Right lobe of liver (tissue), 6 donors: Measurements from ENCODE around the gene CTIF. TPM values are rescaled to one million over a fixed set of nuclear protein-coding genes. Genes with fewer than 3 reads are reported as not detected.

Experiments used
- ATAC-seq, 4 donors: fragments of 200-7000 bp; cut with Tn5 transposase; one replicate each; pipeline ENCODE4 v1.9.1; 2020; ENCODE audit warnings: mild to moderate bottlenecking in 4 of 4, moderate library complexity in 4 of 4
- DNase-seq, 3 donors: peaks; one replicate each; pipeline ENCODE4 v3.0.0-alpha.2; 2020
- H3K27ac ChIP-seq, 3 donors: fragments of 200-600 bp; one replicate each; pipeline ENCODE4 v1.8.0; 2022
- H3K27me3 ChIP-seq, 2 donors: fragments of 200-600 bp; one replicate each; pipeline ENCODE4 v1.8.0; 2022
- H3K36me3 ChIP-seq, 4 donors: fragments of 200-600 bp; sonication (generic) in 1 of 4; one replicate each; pipeline versions ENCODE4 v1.5.1 to v1.8.0; 2017 to 2022; ENCODE audit warnings: control low read depth in 1 of 4
- H3K4me1 ChIP-seq, 4 donors: fragments of 200-600 bp; sonication (generic) in 1 of 4; one replicate each; pipeline versions ENCODE4 v1.5.1 to v1.8.0; 2017 to 2022; ENCODE audit warnings: control low read depth in 1 of 4
- H3K4me3 ChIP-seq, 3 donors: fragments of 200-600 bp; one replicate each; pipeline ENCODE4 v1.8.0; 2022
- H3K9me3 ChIP-seq, 4 donors: fragments of 200-600 bp; sonication (generic) in 1 of 4; one replicate each; pipeline versions ENCODE4 v1.5.1 to v1.8.0; 2017 to 2022; ENCODE audit warnings: control low read depth in 1 of 4
- CTCF ChIP-seq, 4 donors: fragments of 200-600 bp in 3 of 4; fragments of 450-650 bp in 1 of 4; IDR thresholded peaks; one replicate each; pipeline versions ENCODE4 v1.5.1 to v1.8.0; 2016 to 2022; ENCODE audit warnings: antibody characterized with exemption in 4 of 4, mild to moderate bottlenecking in 2 of 4
- POLR2A ChIP-seq: fragments of 450-650 bp; IDR thresholded peaks from one replicate; pipeline ENCODE4 v1.6.1; 2017; ENCODE audit warnings: antibody characterized with exemption, mild to moderate bottlenecking
- WGBS: methylation state at CpG from one replicate; pipeline ENCODE4 v1.1.6; 2018; ENCODE audit warnings: low coverage, low lambda C conversion rate; ENCODE audit not compliant: insufficient coverage; ENCODE audit errors: missing lambda C conversion rate; 5-methylcytosine and 5-hydroxymethylcytosine counted together
- intact Hi-C, 2 donors: fragments of 100-400 bp; cut with DNase I; formaldehyde crosslinking; loops; one replicate each; pipeline versions ENCODE4 v1.11.2 to v1.14.1; 2022
- total RNA-seq, 6 experiments: library from RNA; depleted of rRNA in 2 of 6; stranded (reverse); fragments of >200 nt in 2 of 6; fragmentation: NEBNext Ultra II Directional in 3 of 6; extraction: Animal tissue kit (Norgen Biotek cat#: 25700) in 3 of 6; gene quantifications; one replicate each; pipeline versions ENCODE4 v1.1.0 to v1.2.4, GENCODE V29; 2016 to 2023
- donor health status: DM: no; HTN: yes; CAD: no.
- donor health status: DM: no; HTN: no; CAD: no.
- donor health status: DM: no; HTN: no; CAD: no.
- donor health status: DM: no; HTN: yes; CAD: no.
- donor health status: DM: no; HTN: yes; CAD: no.

The CTIF gene
- total RNA-seq, 6 experiments from 2014 or later = 29.0 to 60.6 (median 43.1) TPM

GRCh38 chr18:48874233-48874632 lies 335.4 kb downstream of the CTIF start:
- Histone ChIP-seq H3K27me3 (no peaks in the 10 kb centered on the region), H3K36me3 (no peaks in the 10 kb centered on the region), H3K4me3 (no peak overlapping the region), H3K4me1 (no peaks in the 10 kb centered on the region), H3K27ac (no peak overlapping the region), H3K9me3 (no peaks in the 10 kb centered on the region)
- intact Hi-C loops = loop anchor here in 1 of 2 donors (10.0 kb wide), 1 partner anchor 121 kb away; no protein-coding TSS in a partner anchor
- 89% methylated on average over 5 of the region's 5 CpGs for WGBS
- no peak for TF ChIP-seq CTCF (IDR thresholded peaks at IDR 0.05)
- DNase-seq = peak in 1 of 3 donors; percentile 19
- ATAC-seq = no peak

GRCh38 chr18:48874701-48875162 lies 335.9 kb downstream of the CTIF start:
- no peaks in the 10 kb centered on the region for H3K27me3 ChIP-seq
- no peak for TF ChIP-seq CTCF (IDR thresholded peaks at IDR 0.05)
- TF ChIP-seq POLR2A = no peak
- DNase-seq = peak in 1 of 3 donors; percentile 33
- no peaks in the 10 kb centered on the region for H3K4me1 ChIP-seq
- WGBS = 100% methylated on average over 3 of the region's 15 CpGs
- H3K9me3 ChIP-seq = no peaks in the 10 kb centered on the region
- H3K36me3 ChIP-seq = no peaks in the 10 kb centered on the region
- no peak for ATAC-seq
- no peak overlapping the region for H3K27ac ChIP-seq
- no peak overlapping the region for H3K4me3 ChIP-seq
- intact Hi-C loops = loop anchor here in 1 of 2 donors (10.0 kb wide), 1 partner anchor 120 kb away; no protein-coding TSS in a partner anchor

GRCh38 chr18:48875314-48875941 lies 336.6 kb downstream of the CTIF start:
- H3K27ac ChIP-seq = no peak overlapping the region
- H3K36me3 ChIP-seq = no peaks in the 10 kb centered on the region
- no peak overlapping the region for H3K4me3 ChIP-seq
- WGBS = 100% methylated on average over 3 of the region's 18 CpGs
- intact Hi-C loops = loop anchor here in 1 of 2 donors (10.0 kb wide), 1 partner anchor 119 kb away; no protein-coding TSS in a partner anchor
- peak in 1 of 3 donors; percentile 23 for DNase-seq
- no peaks in the 10 kb centered on the region for H3K9me3 ChIP-seq
- no peak for ATAC-seq
- H3K27me3 ChIP-seq = no peaks in the 10 kb centered on the region
- no peaks in the 10 kb centered on the region for H3K4me1 ChIP-seq
- no peak for TF ChIP-seq CTCF (IDR thresholded peaks at IDR 0.05)
- TF ChIP-seq POLR2A = no peak

GRCh38 chr18:48875942-48876511 lies 337.2 kb downstream of the CTIF start:
- 73% methylated on average over 3 of the region's 15 CpGs for WGBS
- no peaks in the 10 kb centered on the region for H3K27me3 ChIP-seq
- H3K4me1 ChIP-seq = no peaks in the 10 kb centered on the region
- H3K27ac ChIP-seq = no peak overlapping the region
- intact Hi-C loops = loop anchor here in 1 of 2 donors (10.0 kb wide), 1 partner anchor 119 kb away; no protein-coding TSS in a partner anchor
- DNase-seq (peak in 2 of 3 donors; percentile 15 to 28), ATAC-seq (no peak)
- H3K36me3 ChIP-seq = no peaks in the 10 kb centered on the region
- no peak for TF ChIP-seq POLR2A
- no peak for TF ChIP-seq CTCF (IDR thresholded peaks at IDR 0.05)
- no peak overlapping the region for H3K4me3 ChIP-seq
- H3K9me3 ChIP-seq = no peaks in the 10 kb centered on the region
